ENCODE results near the gene CYSTM1.

- TF ChIP-seq CTCF (tag by site-specific recombination; IDR thresholded peaks at IDR 0.05) (no peak), ZNF157 (tag by site-specific recombination; IDR thresholded peaks at IDR 0.05) (no peak), ZNF600 (tag by site-specific recombination; IDR thresholded peaks at IDR 0.05) (no peak), REST (tag by site-specific recombination; IDR thresholded peaks at IDR 0.05) (no peak), ZNF184 (tag by site-specific recombination; IDR thresholded peaks at IDR 0.05) (no peak), ZNF639 (tag by site-specific recombination; IDR thresholded peaks at IDR 0.05) (no peak), HOXA7 (CRISPR knock-in tag; IDR thresholded peaks at IDR 0.05; ENCODE audit: borderline replicate concordance) (no peak), ATF2 (tag by site-specific recombination; IDR thresholded peaks at IDR 0.05; ENCODE audit: low read depth) (no peak), REPIN1 (tag by site-specific recombination; IDR thresholded peaks at IDR 0.05; ENCODE audit: low read depth) (no peak), ZNF221 (tag by site-specific recombination; IDR thresholded peaks at IDR 0.05; ENCODE audit: borderline replicate concordance) (no peak), ZNF398 (tag by site-specific recombination; IDR thresholded peaks at IDR 0.05) (no peak), ZBTB11 (tag by site-specific recombination; conservative IDR thresholded peaks at IDR 0.05; ENCODE audit: low read depth) (no peak), ZNF19 (tag by site-specific recombination; IDR thresholded peaks at IDR 0.05; ENCODE audit: low read depth) (no peak)
These were observed 77.6 kb downstream of the CYSTM1 start for GRCh38 chr5:140252470-140253126.
